A673 (cell line): ENCODE measurements around the gene METTL22. TPM values are rescaled to one million over a fixed set of nuclear protein-coding genes. Genes with fewer than 3 reads are reported as not detected.

Experiments used
- BruUV-seq: library from RNA; stranded (reverse); fragments of 400-500 nt; replicated peaks from 2 replicates; lab custom pipeline; 2021; lab: Mats Ljungman, UMichigan
- CTCF ChIA-PET: fragments of 300-600 bp; sonication (Branson Sonifier 250); formaldehyde crosslinking; loops from one replicate; lab custom pipeline; 2022; ENCODE audit warnings: antibody characterized with exemption; lab: Charles Lee
- POLR2A ChIA-PET: fragments of 300-600 bp; sonication (Branson Sonifier 250); formaldehyde crosslinking; loops from one replicate; lab custom pipeline; 2022; ENCODE audit warnings: antibody characterized with exemption; ENCODE audit not compliant: low non-redundant PET; lab: Charles Lee
- DNase-seq: peaks from one replicate; pipeline ENCODE4 v3.0.0-alpha.2; 2015; ENCODE audit warnings: low spot score
- H3K27ac ChIP-seq: fragments of 200-600 bp; sonication (generic); 2 replicates; pipeline ENCODE4 v1.5.1; 2016; ENCODE audit warnings: mixed run types, low read depth, mild to moderate bottlenecking, mixed read lengths, antibody characterized with exemption, low read length; ENCODE audit not compliant: poor library complexity, severe bottlenecking
- H3K27me3 ChIP-seq: fragments of 200-600 bp; sonication (generic); replicated peaks from 2 replicates; pipeline ENCODE4 v1.6.1; 2017; ENCODE audit warnings: mixed run types, low read depth, mild to moderate bottlenecking, mixed read lengths, antibody characterized with exemption, low read length; ENCODE audit not compliant: insufficient read depth, poor library complexity
- H3K36me3 ChIP-seq: fragments of 200-600 bp; sonication (generic); 2 replicates; pipeline ENCODE4 v1.6.1; 2016; ENCODE audit warnings: mixed run types, mild to moderate bottlenecking, mixed read lengths, antibody characterized with exemption, low read length; ENCODE audit not compliant: insufficient read depth, poor library complexity, severe bottlenecking
- H3K4me1 ChIP-seq: fragments of 200-600 bp; sonication (generic); 2 replicates; pipeline ENCODE4 v1.6.1; 2017; ENCODE audit warnings: mixed run types, mild to moderate bottlenecking, mixed read lengths, antibody characterized with exemption, low read length; ENCODE audit not compliant: insufficient read depth, poor library complexity, severe bottlenecking
- H3K4me3 ChIP-seq: fragments of 200-600 bp; sonication (generic); 2 replicates; pipeline ENCODE4 v1.5.1; 2016; ENCODE audit warnings: low read depth, mixed run types, mild to moderate bottlenecking, mixed read lengths, low read length; ENCODE audit not compliant: poor library complexity, severe bottlenecking
- H3K9me3 ChIP-seq: fragments of 200-600 bp; sonication (generic); 2 replicates; pipeline ENCODE4 v1.6.1; 2016; ENCODE audit warnings: mixed run types, low read depth, mild to moderate bottlenecking, mixed read lengths, antibody characterized with exemption, low read length; ENCODE audit not compliant: poor library complexity, severe bottlenecking
- EZH2 ChIP-seq: fragments of 200-600 bp; sonication (generic); IDR thresholded peaks from 2 replicates; pipeline ENCODE4 v1.6.1; 2017; ENCODE audit warnings: borderline replicate concordance, low read depth, mild to moderate bottlenecking, mixed read lengths, antibody characterized with exemption, low read length; ENCODE audit not compliant: poor library complexity, severe bottlenecking
- intact Hi-C: fragments of 100-400 bp; cut with micrococcal nuclease; formaldehyde crosslinking; loops from one replicate; pipeline ENCODE4 v1.10.0; 2022; ENCODE audit not compliant: unreplicated experiment
- total RNA-seq: library from RNA; stranded (reverse); gene quantifications from 2 replicates; pipeline ENCODE4 v1.2.3, GENCODE V29; 2021
- TF ChIP-seq, protein P1 (sequence below): fragments of 300-800, 200-600 bp; sonication (generic); conservative IDR thresholded peaks from 2 replicates; pipeline ENCODE4 v1.5.1; 2017; ENCODE audit warnings: low read depth, mild to moderate bottlenecking, antibody characterized with exemption, low read length, moderate library complexity, mixed read lengths

Gene METTL22
- total RNA-seq, 1 experiment from 2014 or later, result 91.2 TPM

DNA sequence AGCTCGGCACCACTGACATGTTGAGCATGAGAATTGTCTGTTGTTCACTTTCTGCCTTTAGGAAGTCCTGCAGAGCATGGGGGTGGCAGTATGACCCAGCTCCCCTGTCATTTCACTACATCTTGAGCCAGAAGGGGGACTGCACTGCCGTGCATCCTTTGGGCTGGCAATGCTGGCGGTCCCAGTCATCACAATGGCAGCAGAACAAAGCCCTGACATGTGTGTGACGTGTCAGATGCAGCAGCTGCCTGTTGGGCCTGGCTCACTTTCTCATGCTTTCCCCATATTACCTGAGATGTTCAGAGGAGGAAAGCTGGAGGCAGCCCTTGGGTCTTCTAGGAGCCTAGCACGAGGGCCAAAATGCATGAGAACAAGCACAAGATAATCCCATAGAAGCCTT is 46.6 kb downstream of the METTL22 start:
- Histone ChIP-seq H3K27ac (no peak overlapping the region), H3K36me3 (no peaks in the 10 kb centered on the region), H3K27me3 (no peaks in the 10 kb centered on the region), H3K4me3 (no peak overlapping the region), H3K4me1 (peaks cover 4% of the 10 kb centered on the region), H3K9me3 (no peaks in the 10 kb centered on the region)
- no peak for DNase-seq
- CTCF ChIA-PET, result no interaction called here
- TF ChIP-seq, protein P1, sequence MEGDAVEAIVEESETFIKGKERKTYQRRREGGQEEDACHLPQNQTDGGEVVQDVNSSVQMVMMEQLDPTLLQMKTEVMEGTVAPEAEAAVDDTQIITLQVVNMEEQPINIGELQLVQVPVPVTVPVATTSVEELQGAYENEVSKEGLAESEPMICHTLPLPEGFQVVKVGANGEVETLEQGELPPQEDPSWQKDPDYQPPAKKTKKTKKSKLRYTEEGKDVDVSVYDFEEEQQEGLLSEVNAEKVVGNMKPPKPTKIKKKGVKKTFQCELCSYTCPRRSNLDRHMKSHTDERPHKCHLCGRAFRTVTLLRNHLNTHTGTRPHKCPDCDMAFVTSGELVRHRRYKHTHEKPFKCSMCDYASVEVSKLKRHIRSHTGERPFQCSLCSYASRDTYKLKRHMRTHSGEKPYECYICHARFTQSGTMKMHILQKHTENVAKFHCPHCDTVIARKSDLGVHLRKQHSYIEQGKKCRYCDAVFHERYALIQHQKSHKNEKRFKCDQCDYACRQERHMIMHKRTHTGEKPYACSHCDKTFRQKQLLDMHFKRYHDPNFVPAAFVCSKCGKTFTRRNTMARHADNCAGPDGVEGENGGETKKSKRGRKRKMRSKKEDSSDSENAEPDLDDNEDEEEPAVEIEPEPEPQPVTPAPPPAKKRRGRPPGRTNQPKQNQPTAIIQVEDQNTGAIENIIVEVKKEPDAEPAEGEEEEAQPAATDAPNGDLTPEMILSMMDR, result no peak
- no peak for TF ChIP-seq EZH2
- POLR2A ChIA-PET, result no interaction called here
- no TSS peak for BruUV-seq
- intact Hi-C loops, result no loop called here

DNA sequence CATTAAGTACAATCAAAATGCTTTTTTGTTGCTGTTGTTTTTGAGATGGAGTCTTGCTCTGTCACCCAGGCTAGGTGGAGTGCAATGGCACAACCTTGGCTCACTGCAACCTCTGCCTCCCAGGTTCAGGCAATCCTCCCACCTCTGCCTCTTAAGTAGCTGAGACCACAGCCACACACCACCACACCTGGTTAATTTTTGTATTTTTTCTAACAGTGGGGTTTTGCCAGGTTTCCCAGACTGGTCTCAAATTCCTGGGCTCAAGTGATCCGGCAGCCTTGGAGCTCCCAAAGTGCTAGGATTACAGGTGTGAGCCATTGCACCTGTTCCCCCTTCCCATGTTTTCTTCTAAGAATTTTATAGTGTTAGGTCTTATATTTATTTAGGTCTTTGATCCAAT is 48.0 kb downstream of the METTL22 start:
- BruUV-seq, result no TSS peak

DNA sequence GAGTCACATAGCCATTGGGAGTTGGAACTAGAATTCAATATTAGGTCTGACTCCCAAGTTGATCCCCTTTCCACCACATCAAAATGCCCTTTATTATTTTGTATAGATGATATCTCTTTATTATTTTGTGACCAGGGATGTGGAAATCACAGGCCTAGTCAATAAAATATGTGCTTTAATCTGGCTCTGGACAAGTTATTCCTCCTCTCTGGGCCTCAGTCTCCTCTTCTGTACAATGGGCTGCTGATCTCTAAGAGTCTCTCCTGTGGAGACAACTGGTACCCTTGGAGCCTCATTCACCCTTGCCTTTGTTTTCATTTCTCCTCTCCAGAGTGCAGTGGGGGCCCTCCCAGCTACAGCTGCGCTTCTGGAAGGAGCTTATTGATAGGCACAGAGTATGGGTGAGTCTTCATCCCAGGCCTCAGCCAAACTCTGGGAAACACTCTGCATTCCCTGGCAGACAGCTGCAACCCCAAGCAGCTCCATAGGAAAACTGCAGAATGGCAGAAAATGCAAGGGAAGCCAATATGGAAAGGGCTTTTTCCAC is 48.6 kb downstream of the METTL22 start:
- Histone ChIP-seq H3K9me3 (no peaks in the 10 kb centered on the region), H3K4me3 (no peak overlapping the region), H3K27me3 (no peaks in the 10 kb centered on the region), H3K4me1 (peaks cover 9% of the 10 kb centered on the region), H3K27ac (no peak overlapping the region), H3K36me3 (no peaks in the 10 kb centered on the region)
- CTCF ChIA-PET, result no interaction called here
- no TSS peak for BruUV-seq
- DNase-seq, result no peak
- no peak for TF ChIP-seq EZH2
- TF ChIP-seq, protein P1, result no peak
- intact Hi-C loops, result no loop called here
- POLR2A ChIA-PET, result no interaction called here

More for the DNA sequence above, 48.0 kb downstream of the METTL22 start:
- CTCF ChIA-PET, result no interaction called here
- H3K9me3 ChIP-seq, result no peaks in the 10 kb centered on the region
- H3K4me3 ChIP-seq, result no peak overlapping the region
- H3K27ac ChIP-seq, result no peak overlapping the region
- TF ChIP-seq EZH2, result no peak
- TF ChIP-seq, protein P1, result no peak
- POLR2A ChIA-PET, result no interaction called here
- H3K36me3 ChIP-seq, result no peaks in the 10 kb centered on the region
- no peaks in the 10 kb centered on the region for H3K27me3 ChIP-seq
- intact Hi-C loops, result no loop called here
- H3K4me1 ChIP-seq, result peaks cover 4% of the 10 kb centered on the region
- DNase-seq, result no peak
